Measurements from ENCODE around the gene FAM222A.

The FAM222A gene

GRCh38 chr12:109778684-109779083 lies 65.1 kb downstream of the FAM222A start:
- DNase-seq = no peak

- DNase-seq = no peak
Observed at GRCh38 chr12:109779382-109779781, 65.8 kb downstream of the FAM222A start.

- DNase-seq = no peak
Observed at GRCh38 chr12:109781668-109782325, 68.2 kb downstream of the FAM222A start.

- no peak for DNase-seq
Observed at GRCh38 chr12:109782326-109782703, 68.7 kb downstream of the FAM222A start.

GRCh38 chr12:109783135-109783964 lies 69.7 kb downstream of the FAM222A start:
- no peak for DNase-seq

- no peak for DNase-seq
Observed at GRCh38 chr12:109783965-109784244, 70.3 kb downstream of the FAM222A start.

GRCh38 chr12:109785854-109786253 lies 72.2 kb downstream of the FAM222A start:
- DNase-seq = no peak

- DNase-seq = no peak
Observed at GRCh38 chr12:109786799-109787198, 73.2 kb downstream of the FAM222A start.

- no peak for DNase-seq
Observed at GRCh38 chr12:109789526-109790048, 76.0 kb downstream of the FAM222A start.

- DNase-seq = no peak
Observed at GRCh38 chr12:109792992-109793391, 79.4 kb downstream of the FAM222A start.

- DNase-seq = no peak
Observed at GRCh38 chr12:109793411-109793810, 79.8 kb downstream of the FAM222A start.

- no peak for DNase-seq
Observed at GRCh38 chr12:109793826-109794501, 80.3 kb downstream of the FAM222A start.

GRCh38 chr12:109795023-109795422 lies 81.4 kb downstream of the FAM222A start:
- DNase-seq = no peak

- no peak for DNase-seq
Observed at GRCh38 chr12:109796057-109796456, 82.4 kb downstream of the FAM222A start.

GRCh38 chr12:109797905-109798669 lies 84.5 kb downstream of the FAM222A start:
- DNase-seq = no peak

GRCh38 chr12:109798691-109799090 lies 85.1 kb downstream of the FAM222A start:
- DNase-seq = no peak

GRCh38 chr12:109800536-109800935 lies 86.9 kb downstream of the FAM222A start:
- DNase-seq = no peak

GRCh38 chr12:109802828-109803227 lies 89.2 kb downstream of the FAM222A start:
- DNase-seq = no peak

GRCh38 chr12:109803678-109804077 lies 90.1 kb downstream of the FAM222A start:
- no peak for DNase-seq

GRCh38 chr12:109804820-109805761 lies 91.5 kb downstream of the FAM222A start:
- peak; percentile 54 for DNase-seq

- DNase-seq = no peak
Observed at GRCh38 chr12:109807954-109808643, 94.5 kb downstream of the FAM222A start.
